Camera-type eye (tissue), 1 donor: ENCODE measurements around the gene PTRH2. TPM values are rescaled to one million over a fixed set of nuclear protein-coding genes. Genes with fewer than 3 reads are reported as not detected.

Experiments used
- total RNA-seq: library from RNA; depleted of rRNA; stranded (reverse); fragments of >200 nt; gene quantifications from one replicate; pipeline ENCODE4 v1.2.3, GENCODE V29; 2014

The PTRH2 gene
- 19.7 TPM for total RNA-seq

GRCh38 chr17:59707149-59707970, at the start of gene PTRH2, which contains the start of gene VMP1:
PTRH2 (minus strand) TSS chr17:59707430; CDS start chr17:59697978, 9,452 bp downstream.
VMP1 (plus strand) TSS chr17:59707654; CDS start chr17:59731447, 23,793 bp downstream.

Other genes with a start within 250 kb of the PTRH2 start
- gene DHX40, start 141.8 kb downstream of the PTRH2 start, total RNA-seq: 101 TPM
- 468 TPM for gene CLTC, start 87.5 kb downstream of the PTRH2 start, total RNA-seq
- gene VMP1, start 224 bp upstream of the PTRH2 start, total RNA-seq: 213 TPM
- 19.2 TPM for gene TUBD1, start 185.5 kb upstream of the PTRH2 start, total RNA-seq
- 73.3 TPM for gene RPS6KB1, start 185.7 kb upstream of the PTRH2 start, total RNA-seq